Thyroid gland (tissue), 4 donors: ENCODE data around the gene ENTR1. TPM values are rescaled to one million over a fixed set of nuclear protein-coding genes. Genes with fewer than 3 reads are reported as not detected.
"Not testable (repeated sequence)": the region's sequence is repeated elsewhere in the genome, so short reads cannot be mapped to it uniquely, and the experiment has no call there.

Experiments
- DNase-seq, 2 donors: peaks; one replicate each; pipeline ENCODE4 v3.0.0-alpha.2; 2019
- H3K27ac ChIP-seq, 3 donors: fragments of 200-600 bp; sonication (generic); 1 replicate in 2 of 3; 2 replicates in 1 of 3; pipeline ENCODE4 v1.5.1; 2016 to 2019; ENCODE audit warnings: mild to moderate bottlenecking in 1 of 3, moderate library complexity in 1 of 3
- H3K27me3 ChIP-seq: fragments of 200-600 bp; sonication (generic); one replicate; pipeline ENCODE4 v1.5.1; 2019
- H3K36me3 ChIP-seq, 2 donors: fragments of 200-600 bp; sonication (generic); one replicate each; pipeline ENCODE4 v1.5.1; 2016 to 2019
- H3K4me1 ChIP-seq, 2 donors: fragments of 200-600 bp; sonication (generic); one replicate each; pipeline ENCODE4 v1.5.1; 2017 to 2019
- H3K4me3 ChIP-seq, 3 donors: fragments of 200-600 bp; sonication (generic); replicated peaks in 1 of 3; 1 replicate in 2 of 3; 2 replicates in 1 of 3; pipeline ENCODE4 v1.5.1; 2016; ENCODE audit warnings: mild to moderate bottlenecking in 1 of 3
- H3K9me3 ChIP-seq: fragments of 200-600 bp; sonication (generic); one replicate; pipeline ENCODE4 v1.5.1; 2017
- CTCF ChIP-seq, 6 experiments: fragments of 200-600 bp in 3 of 6; fragments of 450-650 bp in 3 of 6; sonication (generic) in 3 of 6; IDR thresholded peaks; one replicate each; pipeline ENCODE4 v1.5.1; 2016 to 2019; ENCODE audit warnings: antibody characterized with exemption in 6 of 6, mild to moderate bottlenecking in 2 of 6, inconsistent platforms in 1 of 6, moderate library complexity in 1 of 6
- POLR2A ChIP-seq, 2 donors: fragments of 450-650 bp; IDR thresholded peaks; one replicate each; pipeline ENCODE4 v1.6.1; 2017; ENCODE audit warnings: antibody characterized with exemption in 2 of 2, mild to moderate bottlenecking in 2 of 2, moderate library complexity in 1 of 2
- WGBS, 2 donors: methylation state at CpG; one replicate each; pipeline ENCODE4 v1.1.5; 2017; 5-methylcytosine and 5-hydroxymethylcytosine counted together
- intact Hi-C: fragments of 100-400 bp; cut with DNase I; formaldehyde crosslinking; loops from one replicate; pipeline ENCODE4 v1.15.1; 2023
- total RNA-seq, 4 donors: library from RNA; depleted of rRNA; stranded (reverse); fragments of >200 nt; gene quantifications; one replicate each; pipeline ENCODE4 v1.2.3, GENCODE V29; 2016

ENTR1 gene
- total RNA-seq, 4 donors from 2014 or later: 27.9 to 46.1 (median 33.9) TPM

GRCh38 chr9:136426787-136427186 is 16.4 kb upstream of the ENTR1 start:
- no peaks in the 10 kb centered on the region for H3K27me3 ChIP-seq
- DNase-seq: no peak
- intact Hi-C loops: no loop called here
- 91 to 95% methylated on average over 12 of the region's 12 CpGs for WGBS, 2 donors
- H3K4me1 ChIP-seq: peaks cover 11 to 17% of the 10 kb centered on the region in 2 donors
- peaks cover 31 to 40% of the 10 kb centered on the region in 2 donors for H3K36me3 ChIP-seq
- peak overlapping the region in 2 of 3 donors; percentile 58 to 83 for H3K27ac ChIP-seq
- no peaks in the 10 kb centered on the region for H3K9me3 ChIP-seq
- H3K4me3 ChIP-seq: no peak overlapping the region
- TF ChIP-seq POLR2A (IDR thresholded peaks at IDR 0.05): no peak
- no peak for TF ChIP-seq CTCF (IDR thresholded peaks at IDR 0.05)

- intact Hi-C loops, H3K9me3 ChIP-seq, H3K4me3 ChIP-seq, H3K27me3 ChIP-seq: not testable (repeated sequence)
- H3K27ac ChIP-seq: peak overlapping the region; percentile 50 to 58 (median 53)
- peak; percentile 87 for DNase-seq
- peaks cover 39 to 43% of the 10 kb centered on the region in 2 donors for H3K36me3 ChIP-seq
- H3K4me1 ChIP-seq: peaks cover 11 to 17% of the 10 kb centered on the region in 2 donors
- peak in 1 of 6 experiments; percentile 25 for TF ChIP-seq CTCF (IDR thresholded peaks at IDR 0.05)
- WGBS, 2 donors: 42 to 54% methylated on average over 7 of the region's 7 CpGs
These were observed 15.0 kb upstream of the ENTR1 start for GRCh38 chr9:136425367-136425766.

- Histone ChIP-seq H3K4me3 (no peak overlapping the region), H3K27me3 (no peaks in the 10 kb centered on the region), H3K9me3 (no peaks in the 10 kb centered on the region), H3K4me1 (peaks cover 11 to 17% of the 10 kb centered on the region in 2 donors), H3K36me3 (peaks cover 35 to 42% of the 10 kb centered on the region in 2 donors), H3K27ac (peak overlapping the region; percentile 50 to 53 (median 50))
- DNase-seq: no peak
- intact Hi-C loops: no loop called here
- TF ChIP-seq CTCF (IDR thresholded peaks at IDR 0.05) (no peak), POLR2A (IDR thresholded peaks at IDR 0.05) (no peak)
- 88 to 93% methylated on average over 21 to 27 of the region's 27 CpGs for WGBS, 2 donors
These were observed 14.4 kb upstream of the ENTR1 start for GRCh38 chr9:136424750-136425362.

- H3K4me1 ChIP-seq: peaks cover 11 to 17% of the 10 kb centered on the region in 2 donors
- no peak overlapping the region for H3K4me3 ChIP-seq
- peaks cover 45 to 46% of the 10 kb centered on the region in 2 donors for H3K36me3 ChIP-seq
- intact Hi-C loops: no loop called here
- no peaks in the 10 kb centered on the region for H3K27me3 ChIP-seq
- TF ChIP-seq POLR2A (IDR thresholded peaks at IDR 0.05) (no peak), CTCF (IDR thresholded peaks at IDR 0.05) (no peak)
- no peak overlapping the region for H3K27ac ChIP-seq
- 92 to 93% methylated on average over 35 to 43 of the region's 43 CpGs for WGBS, 2 donors
- DNase-seq: no peak
- H3K9me3 ChIP-seq: no peaks in the 10 kb centered on the region
These were observed 13.2 kb upstream of the ENTR1 start for GRCh38 chr9:136423432-136424146.

GRCh38 chr9:136422876-136423275 is 12.5 kb upstream of the ENTR1 start:
- Histone ChIP-seq H3K9me3 (no peaks in the 10 kb centered on the region), H3K4me3 (no peak overlapping the region), H3K4me1 (peaks cover 11 to 17% of the 10 kb centered on the region in 2 donors), H3K36me3 (peaks cover 52 to 53% of the 10 kb centered on the region in 2 donors), H3K27ac (no peak overlapping the region), H3K27me3 (no peaks in the 10 kb centered on the region)
- TF ChIP-seq CTCF (IDR thresholded peaks at IDR 0.05): no peak
- no peak for TF ChIP-seq POLR2A (IDR thresholded peaks at IDR 0.05)
- intact Hi-C loops: no loop called here
- no peak for DNase-seq
- WGBS, 2 donors: 93 to 96% methylated on average over 24 to 26 of the region's 26 CpGs
